Measurements from ENCODE around the gene FGFR4. TPM values are rescaled to one million over a fixed set of nuclear protein-coding genes. Genes with fewer than 3 reads are reported as not detected.

FGFR4 gene
- total RNA-seq, 6 donors from 2014 or later, result 14.8 to 175 (median 87.1) TPM

- H3K36me3 ChIP-seq, result no peaks in the 10 kb centered on the region
- H3K4me1 ChIP-seq, result peaks cover 10 to 31% (median 15%) of the 10 kb centered on the region in 4 donors
- peak in 1 of 2 donors; percentile 58 for DNase-seq
- H3K4me3 ChIP-seq, result no peak overlapping the region
- ATAC-seq (ENCODE audit: low FRiP score in 2 of 2), result peak in 1 of 2 donors; percentile 64
- H3K9me3 ChIP-seq, result no peaks in the 10 kb centered on the region
- no peak for TF ChIP-seq POLR2A (IDR thresholded peaks at IDR 0.05)
- peak; percentile 85 to 98 (median 90) for TF ChIP-seq CTCF (IDR thresholded peaks at IDR 0.05)
- 29 to 33% methylated on average over 8 of the region's 12 CpGs for WGBS, 2 donors
- no peaks in the 10 kb centered on the region for H3K27me3 ChIP-seq
- H3K27ac ChIP-seq, result no peak overlapping the region
These were observed 25.1 kb downstream of the FGFR4 start for GRCh38 chr5:177111720-177112394.

- WGBS, 2 donors, result 66 to 72% methylated on average over 2 to 5 of the region's 5 CpGs
- H3K4me1 ChIP-seq, result peaks cover 14 to 36% (median 17%) of the 10 kb centered on the region in 4 donors
- ATAC-seq (ENCODE audit: low FRiP score in 2 of 2) (no peak), DNase-seq (no peak)
- no peaks in the 10 kb centered on the region for H3K36me3 ChIP-seq
- no peak overlapping the region for H3K4me3 ChIP-seq
- H3K27ac ChIP-seq, result no peak overlapping the region
- TF ChIP-seq POLR2A (IDR thresholded peaks at IDR 0.05), result no peak
- TF ChIP-seq EP300 (IDR thresholded peaks at IDR 0.05), result no peak
- no peak for TF ChIP-seq POLR2AphosphoS5 (IDR thresholded peaks at IDR 0.05)
- no peak for TF ChIP-seq CTCF (IDR thresholded peaks at IDR 0.05)
- no peaks in the 10 kb centered on the region for H3K9me3 ChIP-seq
- no peaks in the 10 kb centered on the region for H3K27me3 ChIP-seq
These were observed 26.0 kb downstream of the FGFR4 start for GRCh38 chr5:177112589-177113220.

- Histone ChIP-seq H3K27me3 (no peaks in the 10 kb centered on the region), H3K36me3 (no peaks in the 10 kb centered on the region), H3K4me3 (peak overlapping the region in 2 of 4 donors; percentile 29 to 43), H3K27ac (peak overlapping the region; percentile 48 to 77 (median 68)), H3K9me3 (no peaks in the 10 kb centered on the region), H3K4me1 (peaks cover 14 to 36% (median 17%) of the 10 kb centered on the region in 4 donors)
- DNase-seq (peak; percentile 47 to 80), ATAC-seq (ENCODE audit: low FRiP score in 2 of 2) (peak; percentile 84 to 86)
- 14 to 23% methylated on average over 5 to 14 of the region's 14 CpGs for WGBS, 2 donors
- no peak for TF ChIP-seq EP300 (IDR thresholded peaks at IDR 0.05)
- TF ChIP-seq CTCF (IDR thresholded peaks at IDR 0.05), result peak; percentile 93 to 99 (median 96)
- no peak for TF ChIP-seq POLR2A (IDR thresholded peaks at IDR 0.05)
- no peak for TF ChIP-seq POLR2AphosphoS5 (IDR thresholded peaks at IDR 0.05)
These were observed 27.1 kb downstream of the FGFR4 start for GRCh38 chr5:177113566-177114424.

GRCh38 chr5:177116631-177117373 is 30.1 kb downstream of the FGFR4 start:
- H3K4me3 ChIP-seq, result peak overlapping the region in 3 of 4 donors; percentile 24 to 48 (median 36)
- no peaks in the 10 kb centered on the region for H3K27me3 ChIP-seq
- peak overlapping the region; percentile 42 to 76 (median 58) for H3K27ac ChIP-seq
- H3K36me3 ChIP-seq, result no peaks in the 10 kb centered on the region
- WGBS, 2 donors, result 32 to 47% methylated on average over 31 to 32 of the region's 49 CpGs
- peak in 1 of 4 donors; percentile 45 for TF ChIP-seq POLR2A (IDR thresholded peaks at IDR 0.05)
- TF ChIP-seq CTCF (IDR thresholded peaks at IDR 0.05), result peak in 2 of 6 experiments; percentile 26 to 36
- TF ChIP-seq EP300 (IDR thresholded peaks at IDR 0.05), result no peak
- peak; percentile 15 to 23 for TF ChIP-seq POLR2AphosphoS5 (IDR thresholded peaks at IDR 0.05)
- no peaks in the 10 kb centered on the region for H3K9me3 ChIP-seq
- peak; percentile 90 to 98 for ATAC-seq (ENCODE audit: low FRiP score in 2 of 2)
- DNase-seq, result peak; percentile 85 to 97
- peaks cover 14 to 32% (median 17%) of the 10 kb centered on the region in 4 donors for H3K4me1 ChIP-seq

Data from upper lobe of left lung (tissue), 6 donors.